IMR-90 (cell line): ENCODE data around the gene MAPK8IP3. TPM values are rescaled to one million over a fixed set of nuclear protein-coding genes. Genes with fewer than 3 reads are reported as not detected.

Source experiments
- ATAC-seq: fragments of 200-7000 bp; cut with Tn5 transposase; 2 replicates; pipeline ENCODE4 v1.9.1; 2020; ENCODE audit warnings: low read depth, mild to moderate bottlenecking, moderate library complexity
- BruUV-seq: library from RNA; stranded (reverse); fragments of 400-500 nt; replicated peaks from 2 replicates; lab custom pipeline; 2021; lab: Mats Ljungman, UMichigan
- CTCF ChIA-PET: fragments of 300-600 bp; formaldehyde crosslinking; extraction: SDS; loops from one replicate; lab custom pipeline; 2021; ENCODE audit warnings: antibody characterized with exemption; lab: Yijun Ruan, JAX
- POLR2A ChIA-PET: fragments of 300-600 bp; sonication (Branson Sonifier 250); formaldehyde crosslinking; loops from one replicate; lab custom pipeline; 2022; ENCODE audit warnings: antibody characterized with exemption; ENCODE audit not compliant: unreplicated experiment; lab: Charles Lee
- DNase-seq: peaks from one replicate; pipeline ENCODE4 v3.0.0; 2013
- H2AFZ ChIP-seq: replicated peaks from 2 replicates; pipeline ENCODE3; 2013; ENCODE audit warnings: low read length, mild to moderate bottlenecking; ENCODE audit not compliant: poor library complexity
- H2AK5ac ChIP-seq: 2 replicates; pipeline ENCODE4 v1.6.1; 2013; ENCODE audit warnings: low read depth, low read length, inconsistent platforms
- H2AK9ac ChIP-seq: replicated peaks from 2 replicates; pipeline ENCODE3; 2013; ENCODE audit warnings: mild to moderate bottlenecking, low read depth, low read length, moderate library complexity; ENCODE audit not compliant: poor library complexity
- H2BK120ac ChIP-seq: 2 replicates; pipeline ENCODE4 v1.6.1; 2013; ENCODE audit warnings: low read depth, low read length, inconsistent platforms
- H2BK15ac ChIP-seq: 3 replicates; pipeline ENCODE4 v1.6.1; 2013; ENCODE audit warnings: low read depth, low read length, inconsistent platforms
- H2BK20ac ChIP-seq: 2 replicates; pipeline ENCODE4 v1.6.1; 2013; ENCODE audit warnings: low read depth, mild to moderate bottlenecking, inconsistent platforms, low read length, moderate library complexity
- H2BK5ac ChIP-seq: 2 replicates; pipeline ENCODE4 v1.6.1; 2013; ENCODE audit warnings: mild to moderate bottlenecking, low read depth, low read length, inconsistent platforms; ENCODE audit not compliant: poor library complexity, severe bottlenecking
- H3K14ac ChIP-seq: replicated peaks from 2 replicates; pipeline ENCODE4 v1.6.1; 2013; ENCODE audit warnings: low read depth, low read length, inconsistent platforms
- H3K18ac ChIP-seq: 2 replicates; pipeline ENCODE4 v1.6.1; 2013; ENCODE audit warnings: low read depth, low read length, control low read depth
- H3K23ac ChIP-seq: 2 replicates; pipeline ENCODE4 v1.6.1; 2013; ENCODE audit warnings: low read depth, low read length, inconsistent platforms
- H3K27ac ChIP-seq: 2 replicates; pipeline ENCODE4 v1.5.1; 2013; ENCODE audit warnings: mild to moderate bottlenecking, control low read depth, low read length; ENCODE audit not compliant: insufficient read depth
- H3K27me3 ChIP-seq: 2 replicates; pipeline ENCODE4 v1.6.1; 2013; ENCODE audit warnings: low read length; ENCODE audit not compliant: control insufficient read depth, insufficient read depth
- H3K36me3 ChIP-seq: 2 replicates; pipeline ENCODE4 v1.6.1; 2013; ENCODE audit warnings: low read length, mixed read lengths; ENCODE audit not compliant: control insufficient read depth, insufficient read depth
- H3K4ac ChIP-seq: 2 replicates; pipeline ENCODE4 v1.6.1; 2013; ENCODE audit warnings: low read depth, low read length, inconsistent platforms
- H3K4me1 ChIP-seq: 2 replicates; pipeline ENCODE4 v1.6.1; 2013; ENCODE audit warnings: low read length, mixed read lengths; ENCODE audit not compliant: control insufficient read depth, insufficient read depth
- H3K4me2 ChIP-seq: 2 replicates; pipeline ENCODE4 v1.6.1; 2013; ENCODE audit warnings: low read depth, mild to moderate bottlenecking, control low read depth, low read length, moderate library complexity
- H3K4me3 ChIP-seq: 2 replicates; pipeline ENCODE4 v1.5.1; 2013; ENCODE audit warnings: low read depth, mild to moderate bottlenecking, control low read depth, low read length, moderate library complexity; ENCODE audit not compliant: insufficient read depth
- H3K56ac ChIP-seq: 2 replicates; pipeline ENCODE4 v1.6.1; 2013; ENCODE audit warnings: low read length, inconsistent platforms; ENCODE audit not compliant: insufficient read depth; ENCODE audit errors: extremely low read depth
- H3K79me1 ChIP-seq, 2 experiments: 2 replicates each; pipeline ENCODE4 v1.6.1; 2013; ENCODE audit warnings: low read length in 2 of 2, inconsistent platforms in 1 of 2, low read depth in 1 of 2
- H3K9ac ChIP-seq: 2 replicates; pipeline ENCODE4 v1.6.1; 2013; ENCODE audit warnings: low read depth, low read length, control low read depth
- H3K9me1 ChIP-seq: 2 replicates; pipeline ENCODE4 v1.6.1; 2013; ENCODE audit warnings: low read length, inconsistent platforms; ENCODE audit not compliant: insufficient read depth
- H3K9me3 ChIP-seq: 2 replicates; pipeline ENCODE4 v1.6.1; 2013; ENCODE audit warnings: low read length; ENCODE audit not compliant: control insufficient read depth, insufficient read depth
- H4K20me1 ChIP-seq: 2 replicates; pipeline ENCODE4 v1.6.1; 2013; ENCODE audit warnings: low read length, inconsistent platforms; ENCODE audit not compliant: insufficient read depth
- H4K5ac ChIP-seq: 2 replicates; pipeline ENCODE4 v1.6.1; 2013; ENCODE audit warnings: mild to moderate bottlenecking, low read depth, low read length, control low read depth
- H4K8ac ChIP-seq, 2 experiments: 2 replicates each; pipeline ENCODE4 v1.6.1; 2013; ENCODE audit warnings: low read depth in 2 of 2, low read length in 2 of 2, control low read depth in 1 of 2, inconsistent platforms in 1 of 2
- H4K91ac ChIP-seq: 2 replicates; pipeline ENCODE4 v1.6.1; 2013; ENCODE audit warnings: low read depth, low read length, inconsistent platforms; ENCODE audit not compliant: insufficient read depth
- CEBPB ChIP-seq: IDR thresholded peaks from 2 replicates; pipeline ENCODE4 v1.6.1; 2012; ENCODE audit warnings: low read depth, low read length, improper control_type of control experiment
- FOS ChIP-seq: fragments of 150-350 bp; IDR thresholded peaks from 2 replicates; pipeline ENCODE4 v1.6.1; 2016; ENCODE audit warnings: low read depth, low read length
- MAZ ChIP-seq: IDR thresholded peaks from 2 replicates; pipeline ENCODE4 v1.6.1; 2012; ENCODE audit warnings: low read depth, mild to moderate bottlenecking, low read length, improper control_type of control experiment, moderate library complexity, borderline replicate concordance
- NFE2L2 ChIP-seq: fragments of 150-350 bp; IDR thresholded peaks from 2 replicates; pipeline ENCODE4 v1.6.1; 2016; ENCODE audit warnings: low read depth, mild to moderate bottlenecking, low read length
- POLR2A ChIP-seq: IDR thresholded peaks from 2 replicates; pipeline ENCODE4 v1.6.1; 2012; ENCODE audit warnings: mild to moderate bottlenecking, low read depth, low read length
- RCOR1 ChIP-seq: IDR thresholded peaks from 2 replicates; pipeline ENCODE4 v1.6.1; 2012; ENCODE audit warnings: mild to moderate bottlenecking, low read length, improper control_type of control experiment; ENCODE audit not compliant: insufficient replicate concordance
- USF2 ChIP-seq: fragments of 150-350 bp; IDR thresholded peaks from 2 replicates; pipeline ENCODE4 v1.6.1; 2017; ENCODE audit warnings: mild to moderate bottlenecking, antibody characterized with exemption, low read length, low read depth
- WGBS, 2 experiments: methylation state at CpG; one replicate each; pipeline versions ENCODE4 v1.1.5 to v1.1.7; 2013; ENCODE audit warnings: missing lambda C conversion rate in 2 of 2; ENCODE audit not compliant: insufficient read length in 1 of 2; ENCODE audit errors: extremely low coverage in 2 of 2; 5-methylcytosine and 5-hydroxymethylcytosine counted together
- dilution Hi-C: fragments of 300-500 bp; cut with HindIII; formaldehyde crosslinking; loops from one replicate; pipeline ENCODE4 v1.14.3; 2018; ENCODE audit warnings: low sequenced_read_pairs; ENCODE audit not compliant: unreplicated experiment
- in situ Hi-C: fragments of 300-500 bp; cut with MboI; formaldehyde crosslinking; loops from 3 replicates; pipeline ENCODE4 v1.14.3; 2019; ENCODE audit warnings: low sequenced_read_pairs, inconsistent platforms, mixed read lengths
- intact Hi-C: fragments of 100-400 bp; cut with micrococcal nuclease; formaldehyde crosslinking; loops from 2 replicates; pipeline ENCODE4 v1.10.0; 2022
- polyA plus RNA-seq, 3 experiments: library from polyadenylated mRNA; depleted of rRNA; stranded (reverse); fragments of >200 nt; gene quantifications; 2 replicates each; pipeline ENCODE4 v1.2.3, GENCODE V29; 2012; ENCODE audit warnings: low replicate concordance in 1 of 3
- total RNA-seq: library from RNA; depleted of rRNA; stranded (reverse); fragments of >200 nt; gene quantifications from 2 replicates; pipeline ENCODE4 v1.2.3, GENCODE V29; 2012

MAPK8IP3 gene
- total and polyA plus RNA-seq, 2 of the 4 experiments (the other 2 are of a cell fraction): 17.0 to 69.1 TPM

DNA sequence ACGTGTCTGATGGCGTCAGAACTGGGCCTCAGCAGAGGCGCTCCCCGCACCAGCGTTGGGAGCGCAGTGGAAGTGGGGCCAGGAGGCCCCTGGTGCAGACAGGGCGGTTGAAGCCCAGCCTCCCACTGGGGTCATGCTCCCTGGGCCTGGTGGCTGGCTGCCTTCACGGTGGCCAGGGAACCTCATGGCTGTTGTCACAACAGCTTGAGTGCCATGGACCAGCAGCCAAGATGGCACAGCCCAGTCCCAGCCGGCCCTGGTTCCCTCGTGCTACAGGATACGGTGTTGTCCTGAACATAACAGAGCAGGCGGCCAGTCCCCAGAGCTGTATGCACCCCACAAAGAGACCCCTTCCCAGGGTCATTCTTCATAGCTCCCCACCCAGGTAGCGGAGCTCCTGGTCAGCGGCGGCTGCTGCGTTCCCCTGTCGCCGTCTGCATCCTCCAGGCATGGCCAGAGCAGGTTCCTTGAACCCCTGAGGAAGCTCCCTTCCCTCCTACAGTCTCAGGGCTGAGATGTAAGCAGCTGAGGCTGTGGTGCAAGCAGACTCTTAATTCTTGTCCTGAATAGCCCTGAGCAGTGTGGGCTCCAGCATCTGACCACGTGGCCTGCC lies 35.7 kb downstream of the MAPK8IP3 start:
- CTCF ChIA-PET: no interaction called here
- DNase-seq: no peak
- H4K91ac ChIP-seq: no peak overlapping the region
- H3K4me2 ChIP-seq: no peak overlapping the region
- dilution Hi-C loops: no loop called here
- no peak for ATAC-seq
- intact Hi-C loops: no loop called here
- peaks cover 38% of the 10 kb centered on the region for H4K20me1 ChIP-seq
- H3K23ac ChIP-seq: no peak overlapping the region
- no peak overlapping the region for H3K4me3 ChIP-seq
- H3K27ac ChIP-seq: no peak overlapping the region
- no peak overlapping the region for H2BK5ac ChIP-seq
- POLR2A ChIA-PET: no interaction called here
- no peak overlapping the region for H3K14ac ChIP-seq
- H3K9me1 ChIP-seq: peaks cover 6% of the 10 kb centered on the region
- no peak overlapping the region for H2BK120ac ChIP-seq
- no peak overlapping the region for H3K18ac ChIP-seq
- H3K9me3 ChIP-seq: no peaks in the 10 kb centered on the region
- H2BK15ac ChIP-seq: no peak overlapping the region
- no peaks in the 10 kb centered on the region for H3K27me3 ChIP-seq
- in situ Hi-C loops: no loop called here
- no peak overlapping the region for H2AFZ ChIP-seq
- no peak overlapping the region for H3K4ac ChIP-seq
- H3K4me1 ChIP-seq: peaks cover 2% of the 10 kb centered on the region; the same call in 1 of the 2 replicates
- BruUV-seq: no TSS peak
- H3K56ac ChIP-seq: no peak overlapping the region
- H2AK9ac ChIP-seq: no peak overlapping the region
- TF ChIP-seq NFE2L2: no peak
- no peak for TF ChIP-seq RCOR1
- no peak for TF ChIP-seq FOS
- TF ChIP-seq MAZ: no peak
- TF ChIP-seq CEBPB: no peak
- no peak for TF ChIP-seq POLR2A
- TF ChIP-seq USF2: no peak
- H2BK20ac ChIP-seq: no peak overlapping the region
- H3K36me3 ChIP-seq: peaks cover 34% of the 10 kb centered on the region
- 97% methylated on average over 9 of the region's 19 CpGs; no CpG with 5 or more reads in 1 of the 2 experiments for WGBS, 2 experiments
- no peak overlapping the region for H4K8ac ChIP-seq
- H3K9ac ChIP-seq: no peak overlapping the region
- H4K5ac ChIP-seq: no peak overlapping the region
- H3K79me1 ChIP-seq: peaks cover 21 to 58% of the 10 kb centered on the region in 2 experiments
- H2AK5ac ChIP-seq: no peak overlapping the region
